ENCODE data around the gene CBX4. TPM values are rescaled to one million over a fixed set of nuclear protein-coding genes. Genes with fewer than 3 reads are reported as not detected.
"Not testable (repeated sequence)": the region's sequence is repeated elsewhere in the genome, so short reads cannot be mapped to it uniquely, and the experiment has no call there.

The CBX4 gene
- total RNA-seq, 4 donors from 2014 or later, result 3.0 to 9.0 (median 5.3) TPM

- no peak for ATAC-seq
- no peak overlapping the region for H3K27ac ChIP-seq
- no peaks in the 10 kb centered on the region for H3K36me3 ChIP-seq
- no peak for DNase-seq
- no peaks in the 10 kb centered on the region for H3K4me1 ChIP-seq
- H3K4me3 ChIP-seq, result no peak overlapping the region
- no peaks in the 10 kb centered on the region for H3K9me3 ChIP-seq
- intact Hi-C loops (cut with DNase I; ENCODE audit: low total_unique reads), result no loop called here
- peaks cover 17 to 38% (median 32%) of the 10 kb centered on the region in 3 donors for H3K27me3 ChIP-seq
- in situ Hi-C loops (cut with MboI; ENCODE audit: low sequenced_read_pairs in 4 of 4), result no loop called here
- TF ChIP-seq POLR2A (IDR thresholded peaks at IDR 0.05), result no peak
- no peak for TF ChIP-seq CTCF (IDR thresholded peaks at IDR 0.05 in 4 of 5, conservative IDR thresholded peaks at IDR 0.05 in 1 of 5)
Observed at GRCh38 chr17:79857095-79857494, 17.9 kb upstream of the CBX4 start.

GRCh38 chr17:79855331-79856124 is 16.3 kb upstream of the CBX4 start:
- TF ChIP-seq CTCF (IDR thresholded peaks at IDR 0.05 in 4 of 5, conservative IDR thresholded peaks at IDR 0.05 in 1 of 5) (no peak), POLR2A (IDR thresholded peaks at IDR 0.05) (no peak)
- intact Hi-C loops (cut with DNase I; ENCODE audit: low total_unique reads), result no loop called here
- no peaks in the 10 kb centered on the region for H3K36me3 ChIP-seq
- in situ Hi-C loops (cut with MboI; ENCODE audit: low sequenced_read_pairs in 4 of 4), result no loop called here
- H3K9me3 ChIP-seq, result no peaks in the 10 kb centered on the region
- no peak for ATAC-seq
- H3K27me3 ChIP-seq, result peaks cover 26 to 30% (median 28%) of the 10 kb centered on the region in 3 donors
- no peak overlapping the region for H3K27ac ChIP-seq
- no peak overlapping the region for H3K4me3 ChIP-seq
- no peak for DNase-seq
- no peaks in the 10 kb centered on the region for H3K4me1 ChIP-seq

GRCh38 chr17:79854080-79855060 is 15.1 kb upstream of the CBX4 start:
- H3K36me3 ChIP-seq, result no peaks in the 10 kb centered on the region
- no peak for ATAC-seq
- no peak for TF ChIP-seq POLR2A (IDR thresholded peaks at IDR 0.05)
- TF ChIP-seq CTCF (IDR thresholded peaks at IDR 0.05 in 4 of 5, conservative IDR thresholded peaks at IDR 0.05 in 1 of 5), result no peak
- no peak for DNase-seq
- intact Hi-C loops (cut with DNase I; ENCODE audit: low total_unique reads) (no loop called here), in situ Hi-C loops (cut with MboI; ENCODE audit: low sequenced_read_pairs in 4 of 4) (no loop called here)
- no peaks in the 10 kb centered on the region for H3K4me1 ChIP-seq
- H3K27ac ChIP-seq, result no peak overlapping the region
- no peak overlapping the region for H3K4me3 ChIP-seq
- H3K27me3 ChIP-seq, result peaks cover 19 to 26% (median 24%) of the 10 kb centered on the region in 3 donors
- no peaks in the 10 kb centered on the region for H3K9me3 ChIP-seq

- H3K9me3 ChIP-seq; H3K27ac ChIP-seq; in situ Hi-C loops (cut with MboI; ENCODE audit: low sequenced_read_pairs in 4 of 4); H3K36me3 ChIP-seq; H3K4me3 ChIP-seq; DNase-seq; intact Hi-C loops (cut with DNase I; ENCODE audit: low total_unique reads); ATAC-seq; H3K4me1 ChIP-seq: not testable (repeated sequence)
- H3K27me3 ChIP-seq, result peaks cover 19 to 33% (median 26%) of the 10 kb centered on the region in 3 donors
Observed at GRCh38 chr17:79853168-79853567, 13.9 kb upstream of the CBX4 start.

- in situ Hi-C loops (cut with MboI; ENCODE audit: low sequenced_read_pairs in 4 of 4), result no loop called here
- no peaks in the 10 kb centered on the region for H3K36me3 ChIP-seq
- no peak for TF ChIP-seq POLR2A (IDR thresholded peaks at IDR 0.05)
- no peak for TF ChIP-seq CTCF (IDR thresholded peaks at IDR 0.05 in 4 of 5, conservative IDR thresholded peaks at IDR 0.05 in 1 of 5)
- DNase-seq (no peak), ATAC-seq (no peak)
- H3K27me3 ChIP-seq, result peaks cover 19 to 35% (median 22%) of the 10 kb centered on the region in 3 donors
- no peak overlapping the region for H3K4me3 ChIP-seq
- H3K9me3 ChIP-seq, result no peaks in the 10 kb centered on the region
- H3K4me1 ChIP-seq, result no peaks in the 10 kb centered on the region
- no peak overlapping the region for H3K27ac ChIP-seq
- intact Hi-C loops (cut with DNase I; ENCODE audit: low total_unique reads), result no loop called here
Observed at GRCh38 chr17:79852748-79853147, 13.5 kb upstream of the CBX4 start.

Data from gastrocnemius medialis (tissue), 4 donors.